ENCODE results near the gene NCOA5.
A peak's percentile ranks its signal among the peaks of the same experiment; 100 is the strongest.

GRCh38 chr20:46013829-46014516 is 75.8 kb downstream of the NCOA5 start:
- TF ChIP-seq, protein P1, sequence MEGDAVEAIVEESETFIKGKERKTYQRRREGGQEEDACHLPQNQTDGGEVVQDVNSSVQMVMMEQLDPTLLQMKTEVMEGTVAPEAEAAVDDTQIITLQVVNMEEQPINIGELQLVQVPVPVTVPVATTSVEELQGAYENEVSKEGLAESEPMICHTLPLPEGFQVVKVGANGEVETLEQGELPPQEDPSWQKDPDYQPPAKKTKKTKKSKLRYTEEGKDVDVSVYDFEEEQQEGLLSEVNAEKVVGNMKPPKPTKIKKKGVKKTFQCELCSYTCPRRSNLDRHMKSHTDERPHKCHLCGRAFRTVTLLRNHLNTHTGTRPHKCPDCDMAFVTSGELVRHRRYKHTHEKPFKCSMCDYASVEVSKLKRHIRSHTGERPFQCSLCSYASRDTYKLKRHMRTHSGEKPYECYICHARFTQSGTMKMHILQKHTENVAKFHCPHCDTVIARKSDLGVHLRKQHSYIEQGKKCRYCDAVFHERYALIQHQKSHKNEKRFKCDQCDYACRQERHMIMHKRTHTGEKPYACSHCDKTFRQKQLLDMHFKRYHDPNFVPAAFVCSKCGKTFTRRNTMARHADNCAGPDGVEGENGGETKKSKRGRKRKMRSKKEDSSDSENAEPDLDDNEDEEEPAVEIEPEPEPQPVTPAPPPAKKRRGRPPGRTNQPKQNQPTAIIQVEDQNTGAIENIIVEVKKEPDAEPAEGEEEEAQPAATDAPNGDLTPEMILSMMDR (IDR thresholded peaks at IDR 0.05): peak; percentile 51 to 81 (median 63)
- no peak for TF ChIP-seq POLR2A (IDR thresholded peaks at IDR 0.05)

Data from body of pancreas (tissue), 4 donors.